Measurements from ENCODE around the gene CDH23.

Gene CDH23

DNA sequence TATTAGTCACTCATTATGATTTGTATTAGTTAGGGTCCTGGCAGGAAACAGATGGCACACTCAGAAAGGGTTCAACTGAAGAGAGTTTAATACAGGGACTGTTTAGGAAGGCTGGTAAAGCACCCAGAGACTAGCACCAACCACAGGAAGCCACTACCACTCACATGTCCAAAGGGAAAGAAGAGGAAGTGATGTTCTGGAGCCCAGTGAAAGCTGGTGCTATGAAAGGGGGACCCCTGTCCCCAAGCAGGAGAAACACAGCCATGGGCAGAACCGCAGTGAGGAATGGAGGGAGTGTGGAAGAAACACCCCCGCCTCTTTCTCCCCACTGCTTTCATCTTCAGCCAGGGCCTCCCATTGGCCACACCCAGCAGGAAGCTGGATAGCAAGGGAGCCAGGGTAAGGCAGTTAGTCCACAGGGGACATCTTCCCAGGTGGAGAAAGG lies 379.8 kb downstream of the CDH23 start:
- Histone ChIP-seq H4K20me1 (ENCODE audit: insufficient read depth, low read length) (no peaks in the 10 kb centered on the region), H3K4me3 (ENCODE audit: low read length) (no peak overlapping the region), H2AFZ (ENCODE audit: low read length) (no peak overlapping the region), H3K27ac (ENCODE audit: low read length) (no peak overlapping the region), H3F3A (ENCODE audit: insufficient read depth, low read length) (peaks cover 4% of the 10 kb centered on the region), H3K27me3 (replicated peaks; ENCODE audit: insufficient read depth, low read length) (peaks cover 17% of the 10 kb centered on the region), H3K79me2 (ENCODE audit: low read length) (no peaks in the 10 kb centered on the region), H3K4me1 (ENCODE audit: low read length) (peaks cover 13% of the 10 kb centered on the region; the same call in 1 of the 2 replicates), H3K36me3 (replicated peaks; ENCODE audit: insufficient read depth, low read length) (no peaks in the 10 kb centered on the region), H3K9ac (ENCODE audit: low read length) (no peak overlapping the region), H3K9me3 (replicated peaks; ENCODE audit: insufficient read depth, low read length) (no peaks in the 10 kb centered on the region), H3K9me2 (replicated peaks; ENCODE audit: insufficient read depth, low read length) (no peaks in the 10 kb centered on the region), H3K4me2 (ENCODE audit: low read depth, low read length) (no peak overlapping the region)
- TF ChIP-seq, protein P1, sequence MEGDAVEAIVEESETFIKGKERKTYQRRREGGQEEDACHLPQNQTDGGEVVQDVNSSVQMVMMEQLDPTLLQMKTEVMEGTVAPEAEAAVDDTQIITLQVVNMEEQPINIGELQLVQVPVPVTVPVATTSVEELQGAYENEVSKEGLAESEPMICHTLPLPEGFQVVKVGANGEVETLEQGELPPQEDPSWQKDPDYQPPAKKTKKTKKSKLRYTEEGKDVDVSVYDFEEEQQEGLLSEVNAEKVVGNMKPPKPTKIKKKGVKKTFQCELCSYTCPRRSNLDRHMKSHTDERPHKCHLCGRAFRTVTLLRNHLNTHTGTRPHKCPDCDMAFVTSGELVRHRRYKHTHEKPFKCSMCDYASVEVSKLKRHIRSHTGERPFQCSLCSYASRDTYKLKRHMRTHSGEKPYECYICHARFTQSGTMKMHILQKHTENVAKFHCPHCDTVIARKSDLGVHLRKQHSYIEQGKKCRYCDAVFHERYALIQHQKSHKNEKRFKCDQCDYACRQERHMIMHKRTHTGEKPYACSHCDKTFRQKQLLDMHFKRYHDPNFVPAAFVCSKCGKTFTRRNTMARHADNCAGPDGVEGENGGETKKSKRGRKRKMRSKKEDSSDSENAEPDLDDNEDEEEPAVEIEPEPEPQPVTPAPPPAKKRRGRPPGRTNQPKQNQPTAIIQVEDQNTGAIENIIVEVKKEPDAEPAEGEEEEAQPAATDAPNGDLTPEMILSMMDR (IDR thresholded peaks at IDR 0.05; ENCODE audit: low read length) = no peak
- TF ChIP-seq EZH2 (optimal IDR thresholded peaks at IDR 0.05; ENCODE audit: low read depth, low read length) (no peak), EZH2phosphoT487 (IDR thresholded peaks at IDR 0.05; ENCODE audit: low read length) (no peak)
- DNase-seq = no peak

GRCh38 chr10:71777213-71777985 lies 380.7 kb downstream of the CDH23 start:
- Histone ChIP-seq H3K27ac (ENCODE audit: low read length) (no peak overlapping the region), H4K20me1 (ENCODE audit: insufficient read depth, low read length) (no peaks in the 10 kb centered on the region), H3K27me3 (replicated peaks; ENCODE audit: insufficient read depth, low read length) (peaks cover 26% of the 10 kb centered on the region), H3K4me2 (ENCODE audit: low read depth, low read length) (no peak overlapping the region), H3K9me2 (replicated peaks; ENCODE audit: insufficient read depth, low read length) (no peaks in the 10 kb centered on the region), H3K36me3 (replicated peaks; ENCODE audit: insufficient read depth, low read length) (no peaks in the 10 kb centered on the region), H3K9me3 (replicated peaks; ENCODE audit: insufficient read depth, low read length) (no peaks in the 10 kb centered on the region), H3K4me1 (ENCODE audit: low read length) (peaks cover 13% of the 10 kb centered on the region; the same call in 1 of the 2 replicates), H2AFZ (ENCODE audit: low read length) (no peak overlapping the region), H3K79me2 (ENCODE audit: low read length) (no peaks in the 10 kb centered on the region), H3K4me3 (ENCODE audit: low read length) (no peak overlapping the region), H3K9ac (ENCODE audit: low read length) (no peak overlapping the region), H3F3A (ENCODE audit: insufficient read depth, low read length) (peaks cover 4% of the 10 kb centered on the region)
- TF ChIP-seq, protein P1 (IDR thresholded peaks at IDR 0.05; ENCODE audit: low read length) = no peak
- no peak for TF ChIP-seq EZH2 (optimal IDR thresholded peaks at IDR 0.05; ENCODE audit: low read depth, low read length)
- no peak for TF ChIP-seq EZH2phosphoT487 (IDR thresholded peaks at IDR 0.05; ENCODE audit: low read length)
- DNase-seq = no peak

DNA sequence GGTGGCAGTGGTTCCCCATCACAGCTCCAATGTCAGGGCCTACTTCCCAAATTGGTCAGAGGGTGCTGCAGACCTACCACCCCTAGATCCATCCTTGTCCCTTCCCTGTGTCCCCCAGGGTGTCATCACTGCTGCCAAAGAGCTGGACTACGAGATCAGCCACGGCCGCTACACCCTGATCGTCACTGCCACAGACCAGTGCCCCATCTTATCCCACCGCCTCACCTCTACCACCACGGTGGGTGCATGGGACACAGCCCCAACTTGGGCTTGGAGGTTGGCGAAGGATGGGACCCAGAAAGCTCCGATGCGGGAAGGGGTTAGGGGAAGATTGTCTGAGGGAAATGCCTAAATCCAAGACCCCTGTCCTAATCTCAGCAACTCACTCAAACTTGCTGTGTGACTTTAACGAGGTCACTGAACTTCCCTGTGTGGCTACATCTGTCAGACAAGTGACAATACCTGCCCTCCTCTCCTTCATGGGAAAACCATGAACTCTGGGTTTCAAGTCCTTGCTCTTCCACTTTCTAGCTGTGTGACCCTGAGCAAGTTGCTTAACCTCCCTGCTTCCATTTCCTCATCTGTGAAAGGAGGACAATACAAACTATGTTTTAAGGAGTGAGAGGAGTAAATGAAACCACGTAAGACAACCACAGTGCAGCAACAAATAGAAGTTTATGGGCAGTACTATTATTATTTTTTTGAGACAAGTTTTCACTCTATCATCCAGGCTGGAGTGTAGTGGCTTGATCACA lies 381.5 kb downstream of the CDH23 start:
- no peak overlapping the region for H2AFZ ChIP-seq (ENCODE audit: low read length)
- no peak overlapping the region for H3K27ac ChIP-seq (ENCODE audit: low read length)
- H3F3A ChIP-seq (ENCODE audit: insufficient read depth, low read length) = peaks cover 4% of the 10 kb centered on the region
- no peak overlapping the region for H3K4me2 ChIP-seq (ENCODE audit: low read depth, low read length)
- H3K36me3 ChIP-seq (replicated peaks; ENCODE audit: insufficient read depth, low read length) = no peaks in the 10 kb centered on the region
- H4K20me1 ChIP-seq (ENCODE audit: insufficient read depth, low read length) = no peaks in the 10 kb centered on the region
- no peaks in the 10 kb centered on the region for H3K79me2 ChIP-seq (ENCODE audit: low read length)
- peaks cover 8% of the 10 kb centered on the region; the same call in 1 of the 2 replicates for H3K4me1 ChIP-seq (ENCODE audit: low read length)
- no peak overlapping the region for H3K4me3 ChIP-seq (ENCODE audit: low read length)
- no peak for DNase-seq
- TF ChIP-seq, protein P1 (IDR thresholded peaks at IDR 0.05; ENCODE audit: low read length) = no peak
- H3K9ac ChIP-seq (ENCODE audit: low read length) = no peak overlapping the region
- no peaks in the 10 kb centered on the region for H3K9me2 ChIP-seq (replicated peaks; ENCODE audit: insufficient read depth, low read length)
- no peaks in the 10 kb centered on the region for H3K9me3 ChIP-seq (replicated peaks; ENCODE audit: insufficient read depth, low read length)
- H3K27me3 ChIP-seq (replicated peaks; ENCODE audit: insufficient read depth, low read length) = peaks cover 34% of the 10 kb centered on the region

Measured in MM.1S (cell line).